Raji (cell line): Measurements from ENCODE around the gene TYMS.

Experiments used
- POLR2A ChIP-seq: IDR thresholded peaks from 2 replicates; pipeline ENCODE4 v1.6.1; 2011; ENCODE audit warnings: low read depth, low read length, control low read depth; ENCODE audit not compliant: insufficient read depth

The TYMS gene

GRCh38 chr18:629269-630150 lies 27.9 kb upstream of the TYMS start:
- TF ChIP-seq POLR2A: no peak

DNA sequence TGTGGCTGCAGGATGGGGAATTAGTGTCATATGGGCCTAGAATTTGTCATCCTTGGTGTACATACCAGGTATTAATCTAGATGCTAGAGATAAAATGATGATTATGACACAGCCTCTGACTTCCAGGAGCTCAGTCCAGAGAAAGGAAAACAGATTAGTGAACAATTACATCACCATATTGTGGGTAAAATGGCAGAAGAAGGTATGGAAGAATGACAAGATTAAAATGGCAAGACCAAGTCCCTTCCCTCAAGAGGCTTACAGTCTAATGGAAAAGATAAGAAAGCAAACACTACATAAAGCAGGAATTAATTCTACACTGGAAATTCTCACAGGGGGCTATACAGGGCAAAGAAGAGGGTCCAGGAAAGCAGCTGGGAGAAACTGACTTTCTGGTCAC lies 25.9 kb upstream of the TYMS start:
- no peak for TF ChIP-seq POLR2A

DNA sequence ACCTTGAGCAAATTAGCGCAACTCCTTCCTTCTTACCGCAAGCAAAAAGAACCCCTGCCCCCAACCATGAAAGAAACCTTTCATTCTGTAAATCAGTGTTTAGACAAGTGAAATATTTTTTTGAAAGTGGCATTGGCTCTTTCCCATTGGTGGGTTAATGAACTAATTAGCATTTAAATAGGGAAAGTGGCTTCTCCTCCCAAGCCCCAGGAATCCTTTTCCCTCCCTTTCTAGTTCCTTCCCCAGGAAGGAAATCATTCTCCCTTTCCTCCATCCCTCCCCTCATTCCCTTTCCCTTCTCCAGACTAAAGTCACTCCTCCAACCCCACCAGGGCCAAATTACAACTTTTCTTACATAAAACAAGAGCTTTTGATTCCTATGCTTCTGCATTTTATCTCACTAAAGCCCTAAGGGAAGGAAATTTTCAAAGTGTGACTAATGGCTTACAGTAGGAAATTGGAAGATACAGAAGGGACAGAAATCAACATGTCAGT lies 22.9 kb upstream of the TYMS start:
- TF ChIP-seq POLR2A: no peak

DNA sequence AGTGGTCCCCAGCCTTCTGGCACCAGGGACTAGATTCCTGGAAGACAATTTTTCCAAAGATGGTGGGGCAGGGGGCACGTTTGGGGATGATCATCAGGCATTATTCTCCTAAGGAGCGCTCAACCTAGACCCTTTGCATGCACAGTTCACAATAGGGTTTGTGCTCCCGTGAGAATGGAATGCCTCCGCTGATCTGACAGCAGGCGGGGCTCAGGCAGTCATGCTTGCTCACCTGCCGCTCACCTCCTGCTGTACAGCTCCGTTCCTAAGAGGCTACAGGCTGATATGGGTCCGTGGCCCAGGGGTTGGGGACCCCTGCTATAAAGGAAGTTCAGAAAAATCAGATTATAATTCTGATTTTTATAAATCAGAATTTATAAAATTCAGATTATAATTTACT lies 22.3 kb upstream of the TYMS start:
- TF ChIP-seq POLR2A: no peak

DNA sequence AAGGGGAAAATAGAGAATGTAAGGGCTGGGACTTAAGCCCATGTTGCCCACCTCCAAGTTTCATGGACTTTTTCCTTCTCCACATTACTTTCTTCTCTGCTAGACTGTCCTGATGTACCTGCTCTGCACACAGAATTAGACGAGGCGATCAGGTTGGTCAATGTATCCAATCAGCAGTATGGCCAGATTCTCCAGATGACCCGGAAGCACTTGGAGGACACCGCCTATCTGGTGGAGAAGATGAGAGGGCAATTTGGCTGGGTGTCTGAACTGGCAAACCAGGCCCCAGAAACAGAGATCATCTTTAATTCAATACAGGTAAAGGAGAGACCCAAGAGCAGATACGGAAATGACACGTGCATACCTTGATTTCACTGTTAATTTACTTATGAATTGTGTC lies 16.2 kb upstream of the TYMS start:
- no peak for TF ChIP-seq POLR2A

- TF ChIP-seq POLR2A: no peak
These were observed 13.0 kb upstream of the TYMS start for GRCh38 chr18:644395-645004.

DNA sequence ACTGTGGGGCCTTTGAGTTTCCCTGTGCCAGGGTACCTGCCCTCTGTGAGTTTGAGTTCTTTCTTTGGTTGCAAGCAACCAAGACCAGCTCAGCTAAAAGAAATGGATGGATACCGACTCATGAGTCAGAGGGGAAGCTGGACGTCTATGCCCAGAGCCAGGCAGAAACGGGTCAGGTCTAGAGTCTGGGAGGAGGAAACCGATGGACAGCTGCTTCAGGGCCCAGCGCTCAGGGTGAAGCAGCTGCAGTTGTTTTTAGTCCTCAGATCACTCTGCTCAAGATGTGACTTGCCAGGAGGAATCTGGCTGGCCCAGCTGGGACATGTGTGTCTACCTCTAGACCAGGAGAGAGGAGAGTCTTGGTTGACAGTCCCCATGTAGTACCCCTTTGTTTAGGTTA lies 10.1 kb upstream of the TYMS start:
- no peak for TF ChIP-seq POLR2A

GRCh38 chr18:649341-649740 lies 8.1 kb upstream of the TYMS start:
- TF ChIP-seq POLR2A: no peak

- TF ChIP-seq POLR2A: no peak
These were observed 7.0 kb upstream of the TYMS start for GRCh38 chr18:650428-650858.

DNA sequence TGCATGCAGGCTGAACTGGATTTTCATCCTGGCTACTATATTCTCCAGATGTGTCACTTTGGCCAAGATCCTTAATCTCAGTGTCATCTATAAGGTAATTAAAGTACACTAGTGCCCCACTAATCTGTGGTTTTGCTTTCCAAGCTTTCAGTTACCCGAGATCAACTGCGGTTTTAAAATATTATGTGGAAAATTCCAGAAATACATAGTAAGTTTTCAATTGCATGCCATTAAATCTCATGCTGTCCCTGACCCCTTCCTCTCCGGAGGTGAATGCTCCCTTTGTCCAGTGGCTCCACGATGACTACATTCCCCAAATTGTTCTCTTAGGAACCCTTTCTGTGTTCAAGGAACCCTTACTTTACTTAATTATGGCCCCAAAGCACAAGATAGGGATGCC lies 5.3 kb upstream of the TYMS start:
- TF ChIP-seq POLR2A: no peak

- TF ChIP-seq POLR2A: no peak
These were observed 3.9 kb upstream of the TYMS start for GRCh38 chr18:653512-653911.

DNA sequence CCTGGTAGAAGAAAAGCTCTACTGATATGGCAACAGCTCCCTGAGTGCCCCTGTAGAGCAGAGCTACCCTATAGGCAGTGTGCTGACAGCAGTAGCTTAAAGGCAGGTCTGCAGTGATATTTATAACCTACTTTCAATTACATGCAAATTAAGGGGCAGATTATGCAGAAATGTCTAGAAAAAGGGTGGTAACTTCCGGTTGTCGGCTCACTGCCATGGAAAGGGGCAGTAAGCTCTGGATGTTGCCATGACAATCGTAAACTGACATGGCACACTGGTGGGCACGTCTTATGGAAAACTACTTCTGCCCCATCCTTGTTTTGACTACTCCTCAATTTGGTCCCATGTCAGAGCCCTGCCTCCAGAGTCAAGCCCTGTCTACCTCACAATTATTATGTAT lies 2.9 kb upstream of the TYMS start:
- TF ChIP-seq POLR2A: no peak

- no peak for TF ChIP-seq POLR2A
These were observed 2.0 kb upstream of the TYMS start for GRCh38 chr18:655445-655844.

DNA sequence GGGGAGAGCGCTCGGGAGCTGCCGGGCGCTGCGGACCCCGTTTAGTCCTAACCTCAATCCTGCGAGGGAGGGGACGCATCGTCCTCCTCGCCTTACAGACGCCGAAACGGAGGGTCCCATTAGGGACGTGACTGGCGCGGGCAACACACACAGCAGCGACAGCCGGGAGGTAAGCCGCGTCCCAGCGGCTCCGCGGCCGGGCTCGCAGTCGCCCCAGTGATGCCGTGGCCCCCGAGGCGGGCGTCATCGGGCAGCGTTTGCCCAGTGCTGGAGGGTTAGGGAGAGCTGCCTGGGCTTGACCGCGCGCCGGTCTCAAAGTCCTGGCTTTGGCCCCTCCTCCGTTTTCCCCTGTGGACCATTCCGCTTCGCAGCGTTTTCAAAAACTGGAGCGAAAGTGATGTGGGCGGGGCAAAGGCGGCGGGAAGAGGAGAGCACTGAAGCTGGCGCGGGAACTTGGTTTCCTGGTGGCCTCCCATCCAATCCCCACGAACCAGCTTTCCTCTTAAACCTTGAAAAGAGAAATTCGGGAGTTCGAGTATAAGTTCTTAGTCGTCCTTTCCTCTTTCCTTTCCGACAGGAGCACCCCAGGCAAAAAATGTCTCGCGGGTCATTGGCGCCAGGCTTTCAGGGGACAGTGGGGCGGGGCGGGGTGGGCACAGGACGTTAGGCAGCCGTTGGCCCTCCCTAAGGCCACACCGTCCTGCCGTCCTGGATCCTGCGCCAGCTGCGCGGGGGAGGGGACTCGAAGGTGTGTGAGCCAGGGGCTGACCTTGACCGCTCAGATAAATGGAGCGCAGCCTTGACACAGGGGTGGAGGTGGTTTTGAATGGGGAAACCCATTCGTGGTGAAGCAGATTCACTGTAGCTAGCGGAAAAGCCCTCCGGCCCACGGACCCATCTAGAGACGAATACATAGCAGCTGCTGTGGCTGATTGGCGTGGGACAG lies 821 bp downstream of the TYMS start:
- TF ChIP-seq POLR2A: no peak; the same call in 1 of the 2 replicates

- TF ChIP-seq POLR2A: no peak
These were observed 1.6 kb downstream of the TYMS start for GRCh38 chr18:658947-659533.
